Esophagus mucosa (tissue), 1 donor: ENCODE measurements around the gene CD48. TPM values are rescaled to one million over a fixed set of nuclear protein-coding genes. Genes with fewer than 3 reads are reported as not detected.
"Not testable (repeated sequence)": the region's sequence is repeated elsewhere in the genome, so short reads cannot be mapped to it uniquely, and the experiment has no call there.

Experiments used
- ATAC-seq: fragments of 200-7000 bp; cut with Tn5 transposase; one replicate; pipeline ENCODE4 v1.9.1; 2020
- total RNA-seq: library from RNA; stranded (reverse); gene quantifications from one replicate; pipeline ENCODE4 v1.2.4, GENCODE V29; 2023
- donor health status: DM: yes; HTN: yes; CAD: no.

Gene CD48
- total RNA-seq, 1 donor from 2014 or later, result 2.0 TPM

DNA sequence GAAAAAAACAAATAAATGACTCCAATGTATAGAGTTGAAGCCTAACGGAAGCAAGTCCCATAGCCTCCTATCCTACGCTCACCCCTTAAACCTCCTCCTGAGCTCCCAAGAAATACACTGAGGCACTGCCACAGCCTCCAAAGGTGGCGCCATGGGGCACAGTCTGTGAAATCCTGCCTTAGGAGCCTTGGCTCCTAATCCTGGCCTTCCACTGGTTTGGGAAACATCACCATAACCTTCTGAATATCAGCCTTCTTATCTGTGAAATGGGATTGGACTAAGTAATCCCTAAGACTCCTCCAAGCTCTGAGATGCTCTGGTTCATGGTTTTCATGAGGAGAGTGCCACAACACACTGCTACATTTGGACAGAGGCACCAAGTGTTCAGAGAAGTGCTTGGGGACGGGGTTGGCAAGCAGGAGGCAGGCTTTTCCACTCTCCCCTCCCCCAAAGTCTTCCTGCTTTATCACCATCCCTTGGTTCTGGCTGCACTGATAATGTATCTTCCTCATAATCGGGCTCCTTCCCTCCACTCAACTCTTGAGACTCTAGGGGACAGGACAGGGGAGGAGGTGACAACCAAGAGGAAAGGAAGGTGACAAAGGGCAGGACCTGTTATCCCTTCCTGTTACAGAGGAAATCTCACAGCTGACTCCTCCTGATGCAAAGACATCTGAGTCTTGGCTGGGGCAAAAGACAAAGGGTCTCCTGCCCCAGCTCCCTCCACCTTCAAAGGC, 30.2 kb upstream of the CD48 start:
- no peak for ATAC-seq

DNA sequence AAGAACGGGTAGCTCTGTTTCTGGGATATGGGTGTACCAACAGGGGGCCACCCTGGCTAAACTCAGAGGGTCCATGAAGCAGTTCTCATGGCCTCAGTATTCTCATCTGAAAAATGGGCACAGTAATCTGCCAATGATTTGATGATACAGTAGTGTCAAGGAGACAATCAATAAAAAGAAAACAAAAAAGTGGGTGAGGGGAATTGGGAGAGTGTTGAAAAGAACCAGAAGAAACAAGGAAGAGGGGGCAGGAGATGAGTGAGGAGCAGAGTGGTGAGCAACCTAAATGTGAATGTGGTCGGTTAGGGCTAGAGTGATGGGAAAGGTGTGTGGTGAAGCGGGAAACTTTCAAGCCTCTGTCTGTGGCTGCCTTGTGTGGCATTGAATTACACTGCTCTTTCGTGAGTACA, 29.5 kb upstream of the CD48 start:
- no peak for ATAC-seq

DNA sequence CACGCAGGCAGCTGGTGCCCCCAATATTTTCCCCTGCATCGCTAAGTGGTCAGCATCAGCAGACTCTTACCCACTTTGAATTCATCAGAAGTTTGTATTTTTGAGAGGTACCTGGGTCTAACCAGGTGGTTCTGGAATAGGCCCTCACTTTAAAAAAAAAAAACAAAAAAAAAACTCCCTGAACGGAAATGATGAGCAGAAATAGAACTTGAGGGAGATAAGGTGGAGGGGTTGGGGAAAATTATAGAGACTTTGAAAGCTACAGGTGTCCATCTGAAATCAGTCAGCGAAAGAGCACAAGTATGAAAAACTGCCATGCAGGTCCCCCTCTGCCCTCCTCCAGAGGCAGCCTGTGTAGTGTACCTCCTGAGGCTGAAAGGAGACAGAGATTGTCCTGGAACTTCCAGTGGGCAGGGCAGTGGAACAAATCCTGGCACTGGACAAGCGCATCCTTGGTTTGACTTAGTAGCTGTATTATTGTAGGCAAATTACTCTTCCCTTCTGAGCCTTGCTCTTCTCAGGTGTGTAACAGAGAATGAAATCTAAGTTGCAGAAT, 28.6 kb upstream of the CD48 start:
- ATAC-seq, result no peak

DNA sequence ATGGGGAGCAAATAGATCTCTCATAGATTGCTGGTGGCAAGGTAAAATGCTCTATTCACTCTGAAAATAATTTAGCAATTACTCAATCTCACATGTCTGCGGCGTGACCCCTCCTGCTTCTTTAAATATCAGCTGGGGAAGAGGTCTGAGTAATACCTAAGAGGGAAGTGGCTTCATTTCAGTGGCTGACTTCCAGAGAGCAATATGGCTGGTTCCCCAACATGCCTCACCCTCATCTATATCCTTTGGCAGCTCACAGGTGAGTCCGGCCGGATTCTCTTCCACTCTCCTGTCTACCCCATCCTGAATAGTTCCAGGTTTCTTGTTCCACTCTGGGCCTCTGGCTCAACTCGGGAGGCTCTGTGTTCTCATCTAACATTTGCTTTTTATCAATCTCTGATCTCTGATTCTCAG, 27.5 kb upstream of the CD48 start, which contains the start of gene SLAMF7:
SLAMF7 (plus strand) TSS at position 150 of the 414 bp plus-strand sequence; CDS start at position 205, 55 bp downstream.
- ATAC-seq, result peak; percentile 92

DNA sequence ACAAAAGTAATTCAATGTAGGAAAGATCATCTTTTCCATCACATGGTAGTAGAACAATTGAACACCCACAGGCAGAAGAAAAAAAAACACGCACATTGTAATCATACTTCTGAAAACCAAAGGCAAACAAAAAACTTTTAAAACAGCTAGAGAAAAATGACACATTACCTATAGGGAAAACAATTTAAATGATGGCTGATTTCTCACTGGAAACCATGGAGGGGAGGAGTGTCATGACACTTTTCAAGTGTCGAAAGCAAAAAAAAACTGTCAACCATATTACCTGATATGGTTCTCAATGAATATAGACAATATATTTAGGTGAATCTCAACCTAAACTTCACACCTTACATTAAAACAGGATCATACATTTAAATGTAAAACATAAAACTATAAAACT, 26.6 kb upstream of the CD48 start:
- no peak for ATAC-seq

DNA sequence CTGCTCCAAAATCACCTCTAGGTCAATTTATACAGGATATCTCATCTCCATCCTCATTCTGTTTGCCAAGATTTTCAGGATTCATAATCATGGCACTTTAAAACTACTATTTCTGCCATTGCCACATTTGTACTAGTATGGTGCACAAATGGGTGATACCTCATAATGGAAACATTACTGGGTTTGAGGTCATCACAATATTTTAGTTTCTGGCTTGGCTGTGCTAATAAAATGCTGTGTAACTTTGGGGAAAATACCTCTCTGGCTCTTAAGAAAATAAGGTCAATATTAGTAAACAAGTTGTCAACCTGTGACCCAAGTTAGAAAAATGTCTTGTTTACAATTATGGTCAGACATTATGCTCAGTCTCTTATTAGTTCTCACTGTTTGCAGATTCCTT, 22.7 kb upstream of the CD48 start:
- no peak for ATAC-seq

DNA sequence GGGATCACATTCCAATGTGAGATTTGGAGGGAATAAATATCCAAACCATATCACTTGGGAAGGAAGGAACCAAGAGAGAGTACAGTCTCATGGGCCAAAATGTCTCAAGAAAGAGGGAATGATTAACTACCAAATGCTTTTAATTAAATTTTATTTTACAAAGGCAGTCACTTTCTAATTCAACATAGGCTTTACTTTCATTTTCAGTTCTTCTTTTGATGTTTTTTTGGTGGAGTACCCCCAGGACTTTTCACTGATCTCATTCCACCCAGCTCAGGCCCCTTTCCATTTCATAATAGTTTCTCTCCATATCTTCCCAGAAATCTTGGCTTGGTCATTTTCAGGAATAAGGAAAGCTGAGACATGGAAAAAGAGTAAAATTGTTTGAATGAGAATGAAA, 22.3 kb upstream of the CD48 start:
- no peak for ATAC-seq

DNA sequence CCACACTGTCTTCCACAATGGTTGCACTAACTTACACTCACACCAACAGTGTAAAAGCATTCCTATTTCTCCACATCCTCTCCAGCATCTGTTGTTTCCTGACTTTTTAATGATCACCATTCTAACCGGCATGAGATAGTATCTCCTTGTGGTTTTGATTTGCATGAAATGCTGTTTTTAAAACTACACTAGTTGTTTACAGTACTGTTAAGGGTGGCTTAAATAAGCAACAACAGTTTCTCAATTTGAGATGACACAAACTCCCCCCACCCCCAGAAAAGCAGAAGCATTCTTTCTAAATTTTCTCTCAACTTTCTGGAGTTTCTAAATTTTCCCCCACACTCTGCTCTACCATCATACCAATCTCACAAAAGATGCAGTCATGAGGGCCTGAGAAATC, 20.4 kb upstream of the CD48 start:
- ATAC-seq, result no peak

DNA sequence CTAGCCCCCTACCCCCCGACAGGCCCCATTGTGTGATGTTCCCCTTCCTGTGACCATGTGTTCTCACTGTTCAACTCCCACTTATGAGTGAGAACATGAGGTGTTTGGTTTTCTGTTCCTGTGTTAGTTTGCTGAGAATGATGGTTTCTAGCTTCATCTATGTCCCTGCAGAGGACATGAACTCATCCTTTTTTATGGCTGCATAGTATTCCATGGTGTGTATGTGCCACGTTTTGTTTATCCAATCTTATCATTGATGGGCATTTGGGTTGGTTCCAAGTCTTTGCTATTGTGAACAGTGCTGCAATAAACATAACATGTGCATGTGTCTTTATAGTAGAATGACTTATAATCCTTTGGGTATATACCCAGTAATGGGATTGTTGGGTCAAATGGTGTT, 19.9 kb upstream of the CD48 start:
- ATAC-seq, result not testable (repeated sequence)

DNA sequence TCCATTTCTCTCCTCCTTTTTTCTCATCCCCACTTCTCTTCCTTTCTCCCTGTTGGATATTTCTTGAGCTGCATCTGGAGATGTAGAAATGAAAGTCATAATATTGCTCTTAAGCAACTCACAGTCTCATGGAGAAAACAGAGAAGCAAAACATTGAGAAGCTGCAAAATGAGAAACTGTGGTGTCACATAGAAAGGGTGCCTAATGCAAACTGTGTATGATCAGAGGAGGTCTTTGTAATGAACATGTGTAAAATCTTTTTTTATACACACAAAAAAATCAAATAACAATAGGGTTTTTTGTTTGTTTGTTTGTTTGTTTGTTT, 15.7 kb upstream of the CD48 start:
- ATAC-seq, result no peak

DNA sequence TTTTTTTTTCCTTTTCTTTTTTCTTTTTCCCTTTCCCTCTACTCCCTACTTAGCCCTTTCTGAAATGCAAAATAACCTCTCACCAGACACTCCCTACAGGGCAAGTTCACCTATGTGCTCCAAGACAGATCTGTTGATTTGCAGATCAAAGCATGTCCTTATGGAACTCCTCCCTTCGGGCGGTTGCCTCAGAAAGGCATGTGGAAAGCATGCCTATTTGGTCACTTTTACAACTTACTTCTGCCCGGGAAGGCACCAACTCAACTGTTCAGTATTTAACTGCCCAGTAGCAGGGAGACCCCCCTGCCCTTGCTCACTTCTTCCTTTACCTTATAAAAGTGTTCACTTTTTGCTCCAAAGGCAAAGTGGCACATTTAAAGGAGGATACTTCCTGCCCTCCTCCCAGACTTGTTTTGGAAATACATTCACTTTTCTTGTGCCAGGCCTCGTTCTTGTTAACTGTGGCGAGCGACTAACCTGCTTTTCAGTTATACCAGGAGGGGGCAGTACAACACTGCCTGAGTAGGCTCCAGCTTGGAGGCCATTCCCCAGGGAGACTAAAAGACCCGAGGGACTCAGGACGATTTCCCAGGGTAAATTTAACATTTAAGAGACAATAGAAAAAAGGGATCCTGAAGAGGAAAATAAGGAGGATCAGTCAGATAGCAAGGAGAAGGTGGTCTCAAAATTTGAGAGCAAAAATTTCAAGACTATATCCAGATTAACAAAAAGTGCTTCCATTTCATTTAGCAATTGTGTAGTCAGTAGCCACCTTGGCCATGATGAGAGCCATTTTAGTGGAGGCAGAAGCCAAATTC, 15.1 kb upstream of the CD48 start:
- peak; percentile 87 for ATAC-seq

DNA sequence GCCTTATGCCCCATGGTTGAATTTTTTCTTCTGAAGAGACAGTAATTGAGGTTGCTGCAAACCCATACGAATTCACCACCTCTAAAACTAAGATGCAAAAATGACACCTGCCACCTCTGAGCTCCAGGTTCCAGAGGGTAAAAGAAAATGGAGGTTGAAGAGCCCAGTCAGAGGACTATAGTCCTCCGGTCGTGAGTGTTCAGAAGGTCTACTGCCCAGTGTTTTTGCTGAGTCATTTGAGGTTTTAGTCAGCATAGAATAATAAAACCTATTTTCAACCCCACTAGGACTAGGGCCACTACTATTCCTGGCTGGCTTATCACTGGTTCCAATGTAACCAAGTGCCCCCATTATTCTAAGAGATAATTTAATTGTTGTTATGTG, 14.5 kb upstream of the CD48 start:
- ATAC-seq, result peak; percentile 58

DNA sequence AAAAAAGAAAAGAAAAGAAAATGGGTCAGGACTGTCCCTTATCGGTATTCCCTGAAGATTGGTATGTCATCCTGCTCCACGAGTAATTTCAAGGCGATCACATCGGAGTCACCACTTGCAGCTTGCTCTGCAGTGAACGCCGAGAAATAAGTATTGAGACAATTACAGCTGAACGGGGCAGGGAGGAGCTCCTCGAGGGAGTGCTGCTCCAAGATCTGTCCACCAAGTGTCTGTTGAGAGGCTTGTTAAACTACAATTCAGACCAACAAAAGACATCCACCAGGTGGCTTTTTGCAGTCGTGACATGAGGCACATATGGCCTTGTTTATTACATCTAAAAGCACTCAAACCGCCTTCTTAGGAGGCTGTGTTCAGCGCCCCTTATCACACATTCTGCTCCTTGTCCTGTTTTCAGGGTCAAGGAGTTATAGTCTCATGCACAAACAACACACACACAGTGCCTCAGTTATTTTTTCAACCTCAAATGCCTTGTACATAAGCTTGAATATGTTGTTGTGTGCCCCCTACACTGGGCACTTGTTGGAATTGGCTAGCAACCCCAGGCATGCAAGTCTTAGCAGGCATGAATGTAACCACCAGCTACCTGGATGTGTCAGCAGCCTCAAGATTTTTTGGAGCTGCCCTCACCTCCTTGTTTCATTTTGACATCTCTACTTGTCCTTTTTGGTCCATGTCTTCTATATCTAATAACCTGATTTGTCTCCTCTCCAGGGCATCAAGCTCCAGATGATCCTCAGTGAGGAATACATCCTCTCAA, 13.0 kb upstream of the CD48 start:
- no peak for ATAC-seq

DNA sequence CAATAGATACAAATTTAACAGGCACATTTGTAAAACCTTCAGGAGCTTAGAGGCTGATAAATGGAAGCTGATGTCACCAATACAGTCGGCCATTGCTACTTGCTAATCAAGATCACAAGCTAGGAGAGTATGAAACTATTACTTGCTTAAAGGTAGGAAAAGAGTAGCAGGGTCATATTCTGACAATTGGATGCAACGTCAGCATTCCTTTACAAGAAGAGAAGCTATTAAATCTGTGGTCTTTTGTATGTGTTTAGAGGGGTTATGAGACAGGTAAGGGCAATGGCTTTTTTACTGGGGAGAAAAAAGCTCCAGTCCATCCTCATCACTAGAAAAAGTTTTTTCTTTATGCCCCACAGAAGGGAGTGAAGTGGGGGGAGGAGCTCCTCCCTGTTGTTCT, 11.7 kb upstream of the CD48 start:
- ATAC-seq, result no peak

DNA sequence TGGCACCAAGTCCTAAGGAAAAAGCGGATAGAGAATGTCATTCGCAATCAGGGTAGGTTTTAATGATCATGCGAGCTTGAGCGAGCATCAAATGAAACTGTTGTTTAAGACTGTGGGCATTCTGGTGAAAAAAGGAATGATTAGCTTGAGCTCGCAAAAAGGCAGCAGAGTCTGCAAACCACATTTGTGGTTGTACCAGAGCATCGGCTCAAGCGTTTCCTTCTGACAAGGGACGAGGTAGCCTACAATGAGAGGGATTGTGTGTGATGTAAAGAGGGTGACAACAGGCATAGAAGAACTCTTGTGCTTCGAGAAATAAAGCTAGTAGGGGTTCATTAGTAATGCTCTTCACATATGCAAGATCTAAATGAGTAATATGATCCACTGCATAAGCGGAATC, 11.1 kb upstream of the CD48 start:
- ATAC-seq, result no peak

DNA sequence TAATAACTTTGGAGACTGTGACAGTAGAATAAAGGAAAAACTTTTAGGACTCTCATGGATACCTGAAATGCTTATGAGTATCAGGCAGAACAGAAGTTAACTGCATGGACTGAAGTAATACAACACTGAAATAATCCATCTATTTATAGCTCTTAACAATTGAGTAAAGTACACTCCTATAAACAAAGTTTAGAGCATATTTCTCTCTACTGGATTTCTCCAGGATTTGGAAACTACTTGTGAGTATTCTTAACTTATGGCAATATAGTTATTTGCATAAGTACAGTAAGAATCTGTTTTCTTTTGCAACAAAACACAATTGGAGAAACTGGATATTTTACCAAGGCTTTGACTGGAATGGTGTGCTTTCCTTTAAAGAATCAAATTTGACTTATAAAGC, 9.9 kb upstream of the CD48 start:
- no peak for ATAC-seq

DNA sequence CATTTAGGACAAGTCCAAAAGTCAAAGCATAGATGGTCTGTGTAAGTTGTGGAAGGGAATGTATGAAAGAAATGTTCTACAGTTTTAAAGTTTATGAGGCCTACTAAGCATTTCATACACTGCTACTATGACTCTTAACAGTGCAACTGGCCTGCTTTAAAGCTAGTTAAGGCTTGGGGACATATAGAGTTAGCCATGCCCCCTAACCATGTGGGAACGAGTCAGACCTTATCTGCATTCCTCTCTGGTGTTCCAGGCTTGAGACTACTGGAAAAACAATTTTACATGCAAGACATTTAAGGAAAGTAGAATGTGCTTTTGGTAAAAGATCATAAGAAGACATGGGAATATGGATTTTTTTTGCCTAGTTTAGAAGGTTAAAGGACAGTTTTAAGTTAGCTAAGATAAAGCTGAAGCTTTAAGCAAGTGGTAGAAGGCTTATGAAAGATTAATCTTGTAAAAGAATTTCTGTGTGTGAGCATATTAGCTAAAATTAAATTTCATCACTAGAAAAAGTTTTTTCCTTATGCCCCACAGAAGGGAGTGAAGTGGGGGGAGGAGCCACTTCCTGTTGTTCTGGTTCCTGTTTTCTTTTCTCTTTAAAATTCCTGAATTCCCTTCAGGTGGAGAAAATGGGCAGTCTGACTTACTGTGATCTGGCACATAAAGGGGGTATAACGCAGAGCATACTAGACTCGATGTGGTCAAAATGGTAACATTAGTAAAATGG, 8.9 kb upstream of the CD48 start:
- no peak for ATAC-seq

DNA sequence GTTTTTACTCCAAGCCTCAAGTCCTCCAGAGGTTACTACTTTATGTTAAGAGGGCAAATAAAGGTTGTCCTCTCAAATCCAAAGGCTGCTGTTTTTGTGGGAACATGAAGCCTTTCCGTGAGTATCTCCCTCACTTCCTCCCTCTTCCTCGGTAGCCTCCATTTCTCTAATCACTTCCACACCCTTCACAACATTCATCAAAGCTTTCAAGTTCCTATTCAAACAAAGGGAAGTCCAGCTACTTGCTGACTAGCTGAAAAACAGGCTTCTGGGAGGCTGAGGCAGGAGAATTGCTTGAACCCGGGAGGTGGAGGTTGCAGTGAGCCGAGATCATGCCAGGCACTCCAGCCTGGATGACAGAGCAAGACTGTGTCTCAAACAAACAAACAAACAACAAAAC, 6.6 kb upstream of the CD48 start:
- no peak for ATAC-seq

DNA sequence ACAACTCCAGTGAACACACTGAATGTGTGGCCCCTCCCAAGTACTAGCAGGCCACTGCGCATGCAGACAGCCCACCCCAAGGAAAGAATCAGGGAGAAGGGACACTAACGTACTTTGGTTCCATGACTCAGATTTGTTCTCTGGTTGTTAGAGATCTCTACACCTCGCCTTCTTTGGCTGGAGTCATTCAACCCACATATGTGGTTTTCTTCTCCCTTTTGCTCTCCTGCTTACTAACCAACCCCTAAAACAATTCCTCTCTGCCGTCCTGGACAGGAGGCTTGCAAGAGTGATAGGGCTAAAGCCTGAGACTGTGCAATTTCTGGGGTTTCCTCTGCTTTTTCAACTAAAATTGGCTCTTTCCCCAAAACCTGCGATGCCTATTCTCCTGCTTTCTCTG, 5.7 kb upstream of the CD48 start:
- no peak for ATAC-seq

DNA sequence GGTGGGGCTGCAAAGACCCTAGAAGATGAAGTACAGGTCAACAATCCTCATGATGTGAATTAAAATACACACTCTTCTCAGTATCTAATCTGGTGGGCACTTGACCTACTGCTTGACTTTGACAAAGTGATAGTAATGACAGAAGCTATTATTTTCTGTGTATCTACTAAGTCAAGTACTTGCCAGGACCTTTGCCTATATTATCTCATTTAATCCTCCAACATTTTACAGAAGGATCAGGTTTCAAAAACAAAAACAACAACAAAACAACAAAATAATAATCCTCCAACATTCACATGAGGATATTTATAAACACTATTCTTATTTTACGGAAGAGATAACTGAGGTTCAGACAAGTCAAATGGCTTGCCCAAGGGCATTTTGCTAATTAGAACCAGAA, 4.4 kb upstream of the CD48 start:
- ATAC-seq, result no peak

DNA sequence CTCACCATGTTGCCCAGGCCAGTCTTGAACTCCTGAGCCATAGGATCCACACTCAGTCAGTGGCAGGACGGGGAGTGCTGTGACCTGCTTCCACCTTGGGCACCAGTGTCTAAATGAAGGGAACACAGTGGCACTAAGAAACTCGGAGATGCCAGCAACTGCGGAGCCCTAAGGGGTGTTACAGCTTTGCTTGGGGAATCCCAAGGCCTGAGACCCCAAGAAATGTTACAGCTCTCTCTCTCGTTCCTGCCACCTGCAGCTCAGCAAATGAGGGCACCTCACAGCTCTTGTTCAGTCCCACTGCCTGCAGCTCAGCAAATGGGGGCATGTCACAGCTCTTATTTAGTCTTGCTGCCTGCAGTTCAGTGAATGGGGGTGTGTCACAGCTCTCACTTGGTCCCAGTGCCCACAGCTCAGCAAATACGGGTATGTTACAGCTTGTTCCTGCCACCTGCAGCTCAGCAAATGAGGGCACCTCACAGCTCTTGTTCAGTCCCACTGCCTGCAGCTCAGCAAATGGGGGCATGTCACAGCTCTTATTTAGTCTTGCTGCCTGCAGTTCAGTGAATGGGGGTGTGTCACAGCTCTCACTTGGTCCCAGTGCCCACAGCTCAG, 2.5 kb upstream of the CD48 start:
- peak; percentile 17 for ATAC-seq

DNA sequence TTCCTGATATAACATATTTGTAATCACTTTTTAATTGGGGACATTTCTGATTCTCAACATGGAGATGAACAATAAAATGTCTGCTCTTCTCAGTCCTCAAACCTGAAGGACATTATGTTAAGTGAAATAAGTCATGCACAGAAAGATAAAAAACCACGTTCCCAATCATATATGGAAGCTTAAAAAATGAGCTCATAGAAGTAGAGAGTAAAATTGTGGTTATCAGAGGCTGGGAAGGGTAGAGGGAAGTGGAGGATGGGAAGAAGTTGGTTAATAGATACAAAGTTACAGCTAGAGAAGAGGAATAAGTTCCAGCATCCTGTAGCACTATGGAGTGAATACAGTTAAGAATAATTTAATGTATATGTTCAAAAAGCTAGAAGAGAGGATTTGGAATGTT, 1.5 kb upstream of the CD48 start:
- ATAC-seq, result no peak
